H9 (cell line): ENCODE data around the gene SLC1A1. TPM values are rescaled to one million over a fixed set of nuclear protein-coding genes. Genes with fewer than 3 reads are reported as not detected.

ENCODE experiments used
- DNase-seq: peaks from one replicate; pipeline ENCODE4 v3.0.0-alpha.2; 2017
- H2AFZ ChIP-seq: one replicate; pipeline ENCODE4 v1.6.1; 2013; ENCODE audit warnings: mild to moderate bottlenecking, low read length, control low read depth, moderate library complexity
- H2AK5ac ChIP-seq: 2 replicates; pipeline ENCODE4 v1.6.1; 2013; ENCODE audit warnings: low read length, control low read depth, mixed read lengths; ENCODE audit not compliant: insufficient read length
- H2BK120ac ChIP-seq: one replicate; pipeline ENCODE4 v1.6.1; 2013; ENCODE audit warnings: low read depth, mild to moderate bottlenecking, low read length, control low read depth, inconsistent platforms; ENCODE audit not compliant: poor library complexity, severe bottlenecking
- H2BK12ac ChIP-seq: 2 replicates; pipeline ENCODE4 v1.6.1; 2013; ENCODE audit warnings: low read length, control low read depth, mixed read lengths, low read depth; ENCODE audit not compliant: insufficient read length
- H2BK15ac ChIP-seq: 2 replicates; pipeline ENCODE4 v1.6.1; 2013; ENCODE audit warnings: low read depth, low read length, control low read depth
- H2BK20ac ChIP-seq: one replicate; pipeline ENCODE4 v1.6.1; 2013; ENCODE audit warnings: low read depth, mild to moderate bottlenecking, low read length, control low read depth, inconsistent platforms; ENCODE audit not compliant: poor library complexity, severe bottlenecking
- H2BK5ac ChIP-seq: 2 replicates; pipeline ENCODE4 v1.6.1; 2013; ENCODE audit warnings: low read length, control low read depth, mixed read lengths; ENCODE audit not compliant: insufficient read length
- H3K14ac ChIP-seq: 2 replicates; pipeline ENCODE4 v1.6.1; 2013; ENCODE audit warnings: low read length, control low read depth; ENCODE audit not compliant: insufficient read depth
- H3K18ac ChIP-seq: 2 replicates; pipeline ENCODE4 v1.6.1; 2013; ENCODE audit warnings: low read depth, mild to moderate bottlenecking, mixed read lengths, low read length, control low read depth; ENCODE audit not compliant: insufficient read length
- H3K23ac ChIP-seq: 2 replicates; pipeline ENCODE4 v1.6.1; 2013; ENCODE audit warnings: low read length, control low read depth, mixed read lengths, low read depth; ENCODE audit not compliant: insufficient read length
- H3K23me2 ChIP-seq: 2 replicates; pipeline ENCODE4 v1.6.1; 2013; ENCODE audit warnings: low read depth, mild to moderate bottlenecking, mixed read lengths, low read length, control low read depth; ENCODE audit not compliant: insufficient read length, poor library complexity, severe bottlenecking
- H3K27ac ChIP-seq: 2 replicates; pipeline ENCODE4 v1.5.1; 2013; ENCODE audit warnings: low read length, control low read depth, mixed read lengths, low read depth; ENCODE audit not compliant: insufficient read length
- H3K27me3 ChIP-seq: 2 replicates; pipeline ENCODE4 v1.6.1; 2013; ENCODE audit warnings: low read length, control low read depth, inconsistent platforms; ENCODE audit not compliant: insufficient read depth
- H3K4ac ChIP-seq: 2 replicates; pipeline ENCODE4 v1.6.1; 2013; ENCODE audit warnings: low read depth, mild to moderate bottlenecking, control low read depth, inconsistent platforms, low read length, moderate library complexity
- H3K4me1 ChIP-seq: 2 replicates; pipeline ENCODE4 v1.6.1; 2013; ENCODE audit warnings: low read length, control low read depth, inconsistent platforms; ENCODE audit not compliant: insufficient read depth
- H3K4me2 ChIP-seq: 2 replicates; pipeline ENCODE4 v1.6.1; 2013; ENCODE audit warnings: low read length, control low read depth, mixed read lengths; ENCODE audit not compliant: insufficient read length, insufficient read depth
- H3K56ac ChIP-seq: 2 replicates; pipeline ENCODE4 v1.6.1; 2013; ENCODE audit warnings: low read depth, mild to moderate bottlenecking, mixed read lengths, low read length, control low read depth; ENCODE audit not compliant: insufficient read length
- H3K79me1 ChIP-seq: 2 replicates; pipeline ENCODE4 v1.6.1; 2013; ENCODE audit warnings: low read depth, mild to moderate bottlenecking, moderate library complexity, low read length, control low read depth, inconsistent platforms; ENCODE audit not compliant: insufficient read depth, poor library complexity, severe bottlenecking
- H3K79me2 ChIP-seq: 2 replicates; pipeline ENCODE4 v1.6.1; 2013; ENCODE audit warnings: low read length, control low read depth, inconsistent platforms; ENCODE audit not compliant: insufficient read depth
- H3K9ac ChIP-seq: 2 replicates; pipeline ENCODE4 v1.6.1; 2013; ENCODE audit warnings: low read length, control low read depth, mixed read lengths; ENCODE audit not compliant: insufficient read length; ENCODE audit errors: extremely low read depth
- H3K9me3 ChIP-seq: one replicate; pipeline ENCODE4 v1.6.1; 2013; ENCODE audit warnings: low read depth, low read length, inconsistent platforms; ENCODE audit not compliant: control insufficient read depth
- H3T11ph ChIP-seq: one replicate; pipeline ENCODE4 v1.6.1; 2013; ENCODE audit warnings: mild to moderate bottlenecking, low read length, control low read depth, inconsistent platforms
- H4K20me1 ChIP-seq: one replicate; pipeline ENCODE4 v1.6.1; 2013; ENCODE audit not compliant: control insufficient read depth, insufficient read length, insufficient read depth
- H4K5ac ChIP-seq: 2 replicates; pipeline ENCODE4 v1.6.1; 2013; ENCODE audit warnings: low read depth, mild to moderate bottlenecking, mixed read lengths, low read length, control low read depth; ENCODE audit not compliant: insufficient read length
- H4K8ac ChIP-seq: replicated peaks from 2 replicates; pipeline ENCODE4 v1.6.1; 2013; ENCODE audit warnings: low read length, control low read depth, mixed read lengths, low read depth; ENCODE audit not compliant: insufficient read length
- H4K91ac ChIP-seq: 2 replicates; pipeline ENCODE4 v1.6.1; 2013; ENCODE audit warnings: low read depth, mild to moderate bottlenecking, moderate library complexity, mixed read lengths, low read length, control low read depth; ENCODE audit not compliant: insufficient read length
- H3K27ac Mint-ChIP-seq, 3 experiments: 2 replicates in 2 of 3; 3 replicates in 1 of 3; pipeline ENCODE4 v1.8.0; 2020 to 2021; ENCODE audit warnings: mixed read lengths in 3 of 3, mild to moderate bottlenecking in 1 of 3, moderate library complexity in 1 of 3
- H3K27me3 Mint-ChIP-seq: 2 replicates; pipeline ENCODE4 v1.8.0; 2021; ENCODE audit warnings: low read depth, mild to moderate bottlenecking, moderate library complexity, mixed read lengths
- H3K36me3 Mint-ChIP-seq, 3 experiments: 2 replicates in 2 of 3; 3 replicates in 1 of 3; pipeline ENCODE4 v1.8.0; 2020 to 2021; ENCODE audit warnings: low read depth in 3 of 3, mixed read lengths in 3 of 3; ENCODE audit not compliant: insufficient read depth in 1 of 3
- H3K4me1 Mint-ChIP-seq, 2 experiments: 2 replicates each; pipeline ENCODE4 v1.8.0; 2020; ENCODE audit warnings: mixed read lengths in 2 of 2
- H3K4me3 Mint-ChIP-seq, 2 experiments: 2 replicates in 1 of 2; 3 replicates in 1 of 2; pipeline ENCODE4 v1.8.0; 2020 to 2021; ENCODE audit warnings: mild to moderate bottlenecking in 2 of 2, mixed read lengths in 2 of 2, moderate library complexity in 1 of 2
- H3K9me3 Mint-ChIP-seq, 2 experiments: 2 replicates in 1 of 2; 3 replicates in 1 of 2; pipeline ENCODE4 v1.8.0; 2020; ENCODE audit warnings: mild to moderate bottlenecking in 2 of 2, mixed read lengths in 2 of 2, moderate library complexity in 1 of 2
- WGBS: extraction: QIAGEN DNeasy Blood & Tissue Kit; methylation state at CpG from one replicate; pipeline ENCODE4 v1.1.7; 2013; ENCODE audit warnings: missing lambda C conversion rate, low lambda C conversion rate, mixed read lengths; ENCODE audit not compliant: insufficient read length; ENCODE audit errors: extremely low coverage; 5-methylcytosine and 5-hydroxymethylcytosine counted together
- total RNA-seq: library from RNA; stranded (reverse); gene quantifications from 2 replicates; pipeline ENCODE4 v1.2.1, GENCODE V29; 2021
- TF ChIP-seq, protein P1 (sequence below): fragments of 200-600 bp; sonication (generic); conservative IDR thresholded peaks from 3 replicates; pipeline ENCODE4 v1.8.0; 2021; ENCODE audit warnings: antibody characterized with exemption, mild to moderate bottlenecking

The SLC1A1 gene
- total RNA-seq, 1 experiment from 2014 or later, result 4.7 TPM

DNA sequence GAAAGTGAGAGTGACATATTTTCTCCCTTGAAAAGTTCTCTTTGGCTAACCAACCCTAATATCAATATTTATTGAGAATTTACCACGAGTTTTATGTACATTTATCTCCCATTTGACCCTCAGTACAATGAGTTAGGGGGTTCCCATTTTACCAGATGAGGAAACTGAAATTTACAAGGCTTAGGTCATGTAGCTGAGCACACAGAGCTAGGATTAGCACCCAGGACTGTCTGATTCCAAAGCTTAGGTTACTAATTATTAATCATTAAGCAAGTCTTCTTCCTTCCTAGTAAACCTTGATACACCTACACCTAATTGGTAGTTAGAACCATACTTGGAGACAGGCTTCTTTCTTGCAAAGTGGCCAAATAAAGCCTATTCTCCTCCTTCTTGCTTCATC lies 12.2 kb downstream of the SLC1A1 start:
- Histone ChIP-seq H3K23me2 (no peaks in the 10 kb centered on the region), H3K79me2 (no peaks in the 10 kb centered on the region), H2AFZ (no peak overlapping the region), H2BK12ac (no peak overlapping the region), H3K14ac (no peak overlapping the region), H4K8ac (no peak overlapping the region), H3K18ac (no peak overlapping the region), H2AK5ac (no peak overlapping the region), H3T11ph (no peak overlapping the region), H3K27me3 (no peaks in the 10 kb centered on the region), H3K4me1 (no peaks in the 10 kb centered on the region), H3K56ac (no peak overlapping the region), H3K23ac (no peak overlapping the region), H4K91ac (no peak overlapping the region), H4K20me1 (no peaks in the 10 kb centered on the region), H2BK120ac (no peak overlapping the region), H3K79me1 (no peaks in the 10 kb centered on the region), H4K5ac (no peak overlapping the region), H3K4me2 (no peak overlapping the region), H3K9ac (no peak overlapping the region), H3K4ac (no peak overlapping the region), H2BK15ac (no peak overlapping the region), H3K27ac (no peak overlapping the region), H2BK5ac (no peak overlapping the region), H3K9me3 (no peaks in the 10 kb centered on the region), H2BK20ac (no peak overlapping the region)
- no peak overlapping the region for H3K27ac Mint-ChIP-seq
- no CpG with 5 or more reads among the region's 1 CpG for WGBS
- no peak for DNase-seq
- H3K27me3 Mint-ChIP-seq, result no peaks in the 10 kb centered on the region
- TF ChIP-seq, protein P1, sequence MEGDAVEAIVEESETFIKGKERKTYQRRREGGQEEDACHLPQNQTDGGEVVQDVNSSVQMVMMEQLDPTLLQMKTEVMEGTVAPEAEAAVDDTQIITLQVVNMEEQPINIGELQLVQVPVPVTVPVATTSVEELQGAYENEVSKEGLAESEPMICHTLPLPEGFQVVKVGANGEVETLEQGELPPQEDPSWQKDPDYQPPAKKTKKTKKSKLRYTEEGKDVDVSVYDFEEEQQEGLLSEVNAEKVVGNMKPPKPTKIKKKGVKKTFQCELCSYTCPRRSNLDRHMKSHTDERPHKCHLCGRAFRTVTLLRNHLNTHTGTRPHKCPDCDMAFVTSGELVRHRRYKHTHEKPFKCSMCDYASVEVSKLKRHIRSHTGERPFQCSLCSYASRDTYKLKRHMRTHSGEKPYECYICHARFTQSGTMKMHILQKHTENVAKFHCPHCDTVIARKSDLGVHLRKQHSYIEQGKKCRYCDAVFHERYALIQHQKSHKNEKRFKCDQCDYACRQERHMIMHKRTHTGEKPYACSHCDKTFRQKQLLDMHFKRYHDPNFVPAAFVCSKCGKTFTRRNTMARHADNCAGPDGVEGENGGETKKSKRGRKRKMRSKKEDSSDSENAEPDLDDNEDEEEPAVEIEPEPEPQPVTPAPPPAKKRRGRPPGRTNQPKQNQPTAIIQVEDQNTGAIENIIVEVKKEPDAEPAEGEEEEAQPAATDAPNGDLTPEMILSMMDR, result no peak
- no peaks in the 10 kb centered on the region for H3K36me3 Mint-ChIP-seq
- no peaks in the 10 kb centered on the region for H3K4me1 Mint-ChIP-seq
- H3K4me3 Mint-ChIP-seq, result no peak overlapping the region
- H3K9me3 Mint-ChIP-seq, result no peaks in the 10 kb centered on the region
